ENCODE data around the gene SLC24A1.
A peak's percentile ranks its signal among the peaks of the same experiment; 100 is the strongest.
"Not testable (repeated sequence)": the region's sequence is repeated elsewhere in the genome, so short reads cannot be mapped to it uniquely, and the experiment has no call there.

SLC24A1 gene

GRCh38 chr15:65621638-65622037 lies at the start of gene SLC24A1:
TSS of gene SLC24A1 (plus strand) at chr15:65621938. CDS start at chr15:65624081, 2,143 bp downstream.
- DNase-seq (ENCODE audit: low read depth in 2 of 2), result no peak

GRCh38 chr15:65571971-65572370 lies 49.8 kb upstream of the SLC24A1 start:
- no peak for DNase-seq (ENCODE audit: low read depth in 2 of 2)

- DNase-seq (ENCODE audit: low read depth in 2 of 2), result peak; percentile 20 to 25
These were observed 45.1 kb upstream of the SLC24A1 start for GRCh38 chr15:65576664-65577063.

GRCh38 chr15:65577129-65577996 lies 44.4 kb upstream of the SLC24A1 start:
- DNase-seq (ENCODE audit: low read depth in 2 of 2), result no peak

- DNase-seq (ENCODE audit: low read depth in 2 of 2), result no peak
These were observed 42.6 kb upstream of the SLC24A1 start for GRCh38 chr15:65578904-65579728.

- no peak for DNase-seq (ENCODE audit: low read depth in 2 of 2)
These were observed 42.0 kb upstream of the SLC24A1 start for GRCh38 chr15:65579762-65580161.

- DNase-seq (ENCODE audit: low read depth in 2 of 2), result peak; percentile 18 to 21
These were observed 41.5 kb upstream of the SLC24A1 start for GRCh38 chr15:65580287-65580686.

- no peak for DNase-seq (ENCODE audit: low read depth in 2 of 2)
These were observed 38.0 kb upstream of the SLC24A1 start for GRCh38 chr15:65583701-65584100.

GRCh38 chr15:65584241-65584640 lies 37.5 kb upstream of the SLC24A1 start:
- DNase-seq (ENCODE audit: low read depth in 2 of 2), result no peak

- DNase-seq (ENCODE audit: low read depth in 2 of 2), result no peak
These were observed 34.6 kb upstream of the SLC24A1 start for GRCh38 chr15:65587094-65587493.

- DNase-seq (ENCODE audit: low read depth in 2 of 2), result no peak
These were observed 25.8 kb upstream of the SLC24A1 start for GRCh38 chr15:65595960-65596359.

GRCh38 chr15:65598468-65598867 lies 23.3 kb upstream of the SLC24A1 start:
- no peak for DNase-seq (ENCODE audit: low read depth in 2 of 2)

GRCh38 chr15:65599677-65600076 lies 22.1 kb upstream of the SLC24A1 start:
- no peak for DNase-seq (ENCODE audit: low read depth in 2 of 2)

- DNase-seq (ENCODE audit: low read depth in 2 of 2), result no peak
These were observed 18.6 kb upstream of the SLC24A1 start for GRCh38 chr15:65603134-65603533.

- DNase-seq (ENCODE audit: low read depth in 2 of 2), result no peak
These were observed 18.2 kb upstream of the SLC24A1 start for GRCh38 chr15:65603559-65603958.

- DNase-seq (ENCODE audit: low read depth in 2 of 2), result peak; percentile 91
These were observed 10.6 kb upstream of the SLC24A1 start, which contains the start of gene INTS14 for GRCh38 chr15:65610871-65611718. TSS of gene INTS14 (minus strand) at chr15:65611131. CDS start at chr15:65607380, 3,751 bp downstream.

GRCh38 chr15:65611888-65612615 lies 9.7 kb upstream of the SLC24A1 start:
- DNase-seq (ENCODE audit: low read depth in 2 of 2), result no peak

GRCh38 chr15:65612616-65612946 lies 9.2 kb upstream of the SLC24A1 start:
- no peak for DNase-seq (ENCODE audit: low read depth in 2 of 2)

GRCh38 chr15:65612949-65613744 lies 8.6 kb upstream of the SLC24A1 start:
- no peak for DNase-seq (ENCODE audit: low read depth in 2 of 2)

- DNase-seq (ENCODE audit: low read depth in 2 of 2), result not testable (repeated sequence)
These were observed 5.9 kb upstream of the SLC24A1 start for GRCh38 chr15:65615887-65616286.

All from fibroblast of skin of left quadriceps (primary cell).